Subcutaneous adipose tissue (tissue), 4 donors: ENCODE measurements around the gene NOVA1. TPM values are rescaled to one million over a fixed set of nuclear protein-coding genes. Genes with fewer than 3 reads are reported as not detected.

Experiments
- CTCF ChIP-seq: fragments of 450-650 bp; IDR thresholded peaks from one replicate; pipeline ENCODE4 v1.5.1; 2016; ENCODE audit warnings: low read depth, mild to moderate bottlenecking, control low read depth, antibody characterized with exemption, moderate library complexity
- total RNA-seq, 4 donors: library from RNA; depleted of rRNA; stranded (reverse); fragments of >200 nt; gene quantifications; one replicate each; pipeline ENCODE4 v1.1.0, GENCODE V29; 2016

Gene NOVA1
- total RNA-seq, 4 donors from 2014 or later, result 56.7 to 113 (median 99.2) TPM

GRCh38 chr14:26444822-26445221, 153.0 kb downstream of the NOVA1 start:
- no peak for TF ChIP-seq CTCF

- no peak for TF ChIP-seq CTCF
Measured at GRCh38 chr14:26443654-26444053, 154.2 kb downstream of the NOVA1 start.

GRCh38 chr14:26429205-26429604, 168.6 kb downstream of the NOVA1 start:
- no peak for TF ChIP-seq CTCF

- TF ChIP-seq CTCF, result no peak
Measured at GRCh38 chr14:26427097-26427496, 170.7 kb downstream of the NOVA1 start.

GRCh38 chr14:26424537-26424936, 173.3 kb downstream of the NOVA1 start:
- TF ChIP-seq CTCF, result no peak

GRCh38 chr14:26415618-26416123, 182.2 kb downstream of the NOVA1 start:
- no peak for TF ChIP-seq CTCF

- TF ChIP-seq CTCF, result no peak
Measured at GRCh38 chr14:26414926-26415325, 182.9 kb downstream of the NOVA1 start.
